ENCODE results near the gene STEAP1B. TPM values are rescaled to one million over a fixed set of nuclear protein-coding genes. Genes with fewer than 3 reads are reported as not detected.
"Not testable (repeated sequence)": the region's sequence is repeated elsewhere in the genome, so short reads cannot be mapped to it uniquely, and the experiment has no call there.

Gene STEAP1B
- polyA plus RNA-seq, 2 donors: 0.18 to 0.63 TPM

- H3K27ac ChIP-seq (ENCODE audit: low read depth in 2 of 2, low read length in 1 of 2); H3K4me3 ChIP-seq (ENCODE audit: low read depth in 1 of 2, low read length in 2 of 2); H3K27me3 ChIP-seq (ENCODE audit: control insufficient read depth in 1 of 2, insufficient read depth in 2 of 2, low read length in 2 of 2); H3K9me3 ChIP-seq (ENCODE audit: control insufficient read depth in 2 of 2, insufficient read depth in 1 of 2, low read depth in 1 of 2, low read length in 1 of 2); H3K4me1 ChIP-seq (ENCODE audit: control insufficient read depth in 2 of 2, insufficient read depth in 2 of 2, low read length in 1 of 2); H3K36me3 ChIP-seq (ENCODE audit: control insufficient read depth in 2 of 2, insufficient read depth in 2 of 2, low read length in 1 of 2): not testable (repeated sequence)
- 59 to 66% methylated on average over 5 to 6 of the region's 14 CpGs for WGBS, 2 donors
Observed at GRCh38 chr7:22528537-22528936, 28.5 kb upstream of the STEAP1B start.

- not testable (repeated sequence) for H3K36me3 ChIP-seq (ENCODE audit: control insufficient read depth in 2 of 2, insufficient read depth in 2 of 2, low read length in 1 of 2); H3K9me3 ChIP-seq (ENCODE audit: control insufficient read depth in 2 of 2, insufficient read depth in 1 of 2, low read depth in 1 of 2, low read length in 1 of 2); H3K27me3 ChIP-seq (ENCODE audit: control insufficient read depth in 1 of 2, insufficient read depth in 2 of 2, low read length in 2 of 2); H3K4me3 ChIP-seq (ENCODE audit: low read depth in 1 of 2, low read length in 2 of 2); H3K4me1 ChIP-seq (ENCODE audit: control insufficient read depth in 2 of 2, insufficient read depth in 2 of 2, low read length in 1 of 2); H3K27ac ChIP-seq (ENCODE audit: low read depth in 2 of 2, low read length in 1 of 2)
- 45 to 52% methylated on average over 5 of the region's 5 CpGs for WGBS, 2 donors
Observed at GRCh38 chr7:22524353-22524947, 24.5 kb upstream of the STEAP1B start.

- not testable (repeated sequence) for H3K27ac ChIP-seq (ENCODE audit: low read depth in 2 of 2, low read length in 1 of 2); H3K36me3 ChIP-seq (ENCODE audit: control insufficient read depth in 2 of 2, insufficient read depth in 2 of 2, low read length in 1 of 2); H3K27me3 ChIP-seq (ENCODE audit: control insufficient read depth in 1 of 2, insufficient read depth in 2 of 2, low read length in 2 of 2); H3K9me3 ChIP-seq (ENCODE audit: control insufficient read depth in 2 of 2, insufficient read depth in 1 of 2, low read depth in 1 of 2, low read length in 1 of 2); H3K4me3 ChIP-seq (ENCODE audit: low read depth in 1 of 2, low read length in 2 of 2); H3K4me1 ChIP-seq (ENCODE audit: control insufficient read depth in 2 of 2, insufficient read depth in 2 of 2, low read length in 1 of 2)
- 29 to 37% methylated on average over 16 of the region's 16 CpGs for WGBS, 2 donors
Observed at GRCh38 chr7:22523478-22524352, 23.7 kb upstream of the STEAP1B start.

- not testable (repeated sequence) for H3K9me3 ChIP-seq (ENCODE audit: control insufficient read depth in 2 of 2, insufficient read depth in 1 of 2, low read depth in 1 of 2, low read length in 1 of 2); H3K4me1 ChIP-seq (ENCODE audit: control insufficient read depth in 2 of 2, insufficient read depth in 2 of 2, low read length in 1 of 2); H3K36me3 ChIP-seq (ENCODE audit: control insufficient read depth in 2 of 2, insufficient read depth in 2 of 2, low read length in 1 of 2); H3K27ac ChIP-seq (ENCODE audit: low read depth in 2 of 2, low read length in 1 of 2); H3K4me3 ChIP-seq (ENCODE audit: low read depth in 1 of 2, low read length in 2 of 2); H3K27me3 ChIP-seq (ENCODE audit: control insufficient read depth in 1 of 2, insufficient read depth in 2 of 2, low read length in 2 of 2)
- WGBS, 2 donors: 56 to 69% methylated on average over 1 of the region's 1 CpG
Observed at GRCh38 chr7:22519560-22519959, 19.6 kb upstream of the STEAP1B start.

GRCh38 chr7:22516950-22517349, 17.0 kb upstream of the STEAP1B start:
- not testable (repeated sequence) for H3K4me1 ChIP-seq (ENCODE audit: control insufficient read depth in 2 of 2, insufficient read depth in 2 of 2, low read length in 1 of 2); H3K9me3 ChIP-seq (ENCODE audit: control insufficient read depth in 2 of 2, insufficient read depth in 1 of 2, low read depth in 1 of 2, low read length in 1 of 2); H3K36me3 ChIP-seq (ENCODE audit: control insufficient read depth in 2 of 2, insufficient read depth in 2 of 2, low read length in 1 of 2); H3K4me3 ChIP-seq (ENCODE audit: low read depth in 1 of 2, low read length in 2 of 2); H3K27me3 ChIP-seq (ENCODE audit: control insufficient read depth in 1 of 2, insufficient read depth in 2 of 2, low read length in 2 of 2); H3K27ac ChIP-seq (ENCODE audit: low read depth in 2 of 2, low read length in 1 of 2)
- 81 to 82% methylated on average over 4 of the region's 4 CpGs for WGBS, 2 donors

GRCh38 chr7:22514963-22515362, 15.0 kb upstream of the STEAP1B start:
- not testable (repeated sequence) for H3K4me3 ChIP-seq (ENCODE audit: low read depth in 1 of 2, low read length in 2 of 2); H3K4me1 ChIP-seq (ENCODE audit: control insufficient read depth in 2 of 2, insufficient read depth in 2 of 2, low read length in 1 of 2); H3K9me3 ChIP-seq (ENCODE audit: control insufficient read depth in 2 of 2, insufficient read depth in 1 of 2, low read depth in 1 of 2, low read length in 1 of 2); H3K27ac ChIP-seq (ENCODE audit: low read depth in 2 of 2, low read length in 1 of 2); H3K36me3 ChIP-seq (ENCODE audit: control insufficient read depth in 2 of 2, insufficient read depth in 2 of 2, low read length in 1 of 2); H3K27me3 ChIP-seq (ENCODE audit: control insufficient read depth in 1 of 2, insufficient read depth in 2 of 2, low read length in 2 of 2)
- WGBS, 2 donors: 71 to 88% methylated on average over 1 of the region's 1 CpG

GRCh38 chr7:22507320-22507719, 7.3 kb upstream of the STEAP1B start:
- not testable (repeated sequence) for H3K36me3 ChIP-seq (ENCODE audit: control insufficient read depth in 2 of 2, insufficient read depth in 2 of 2, low read length in 1 of 2); H3K4me3 ChIP-seq (ENCODE audit: low read depth in 1 of 2, low read length in 2 of 2); H3K4me1 ChIP-seq (ENCODE audit: control insufficient read depth in 2 of 2, insufficient read depth in 2 of 2, low read length in 1 of 2); H3K27ac ChIP-seq (ENCODE audit: low read depth in 2 of 2, low read length in 1 of 2); H3K9me3 ChIP-seq (ENCODE audit: control insufficient read depth in 2 of 2, insufficient read depth in 1 of 2, low read depth in 1 of 2, low read length in 1 of 2); H3K27me3 ChIP-seq (ENCODE audit: control insufficient read depth in 1 of 2, insufficient read depth in 2 of 2, low read length in 2 of 2)
- 90 to 96% methylated on average over 3 of the region's 3 CpGs for WGBS, 2 donors

GRCh38 chr7:22506316-22507020, 6.5 kb upstream of the STEAP1B start:
- not testable (repeated sequence) for H3K9me3 ChIP-seq (ENCODE audit: control insufficient read depth in 2 of 2, insufficient read depth in 1 of 2, low read depth in 1 of 2, low read length in 1 of 2); H3K4me3 ChIP-seq (ENCODE audit: low read depth in 1 of 2, low read length in 2 of 2); H3K4me1 ChIP-seq (ENCODE audit: control insufficient read depth in 2 of 2, insufficient read depth in 2 of 2, low read length in 1 of 2); H3K36me3 ChIP-seq (ENCODE audit: control insufficient read depth in 2 of 2, insufficient read depth in 2 of 2, low read length in 1 of 2); H3K27me3 ChIP-seq (ENCODE audit: control insufficient read depth in 1 of 2, insufficient read depth in 2 of 2, low read length in 2 of 2); H3K27ac ChIP-seq (ENCODE audit: low read depth in 2 of 2, low read length in 1 of 2)
- 76 to 83% methylated on average over 8 to 9 of the region's 9 CpGs for WGBS, 2 donors

- H3K27me3 ChIP-seq (ENCODE audit: control insufficient read depth in 1 of 2, insufficient read depth in 2 of 2, low read length in 2 of 2); H3K4me3 ChIP-seq (ENCODE audit: low read depth in 1 of 2, low read length in 2 of 2); H3K27ac ChIP-seq (ENCODE audit: low read depth in 2 of 2, low read length in 1 of 2); H3K36me3 ChIP-seq (ENCODE audit: control insufficient read depth in 2 of 2, insufficient read depth in 2 of 2, low read length in 1 of 2); H3K9me3 ChIP-seq (ENCODE audit: control insufficient read depth in 2 of 2, insufficient read depth in 1 of 2, low read depth in 1 of 2, low read length in 1 of 2); H3K4me1 ChIP-seq (ENCODE audit: control insufficient read depth in 2 of 2, insufficient read depth in 2 of 2, low read length in 1 of 2): not testable (repeated sequence)
- 37 to 48% methylated on average over 3 of the region's 3 CpGs for WGBS, 2 donors
Observed at GRCh38 chr7:22504519-22504918, 4.5 kb upstream of the STEAP1B start.

All from esophagus (tissue), 2 donors.